Neuronal stem cell (in vitro differentiated cells): Measurements from ENCODE around the gene SLC12A2.

Experiments
- DNase-seq: peaks from one replicate; pipeline ENCODE4 v3.0.0-alpha.2; 2013; ENCODE audit warnings: low spot score
- H2AFZ ChIP-seq: one replicate; pipeline ENCODE4 v1.6.1; 2013; ENCODE audit warnings: mild to moderate bottlenecking, low read length, inconsistent platforms
- H2AK5ac ChIP-seq: 2 replicates; pipeline ENCODE4 v1.6.1; 2013; ENCODE audit warnings: low read depth, mild to moderate bottlenecking, inconsistent platforms, low read length, moderate library complexity, mixed read lengths
- H2BK120ac ChIP-seq: 2 replicates; pipeline ENCODE4 v1.6.1; 2013; ENCODE audit warnings: low read depth, mild to moderate bottlenecking, inconsistent platforms, low read length, moderate library complexity, mixed read lengths
- H2BK12ac ChIP-seq: one replicate; pipeline ENCODE4 v1.6.1; 2013; ENCODE audit warnings: low read length, inconsistent platforms
- H2BK15ac ChIP-seq: 2 replicates; pipeline ENCODE4 v1.6.1; 2013; ENCODE audit warnings: mild to moderate bottlenecking, low read length, inconsistent platforms, mixed read lengths
- H2BK5ac ChIP-seq: one replicate; pipeline ENCODE4 v1.6.1; 2013; ENCODE audit warnings: inconsistent platforms, mild to moderate bottlenecking, low read length, moderate library complexity
- H3K14ac ChIP-seq: one replicate; pipeline ENCODE4 v1.6.1; 2013; ENCODE audit warnings: low read length, inconsistent platforms
- H3K18ac ChIP-seq: 2 replicates; pipeline ENCODE4 v1.6.1; 2013; ENCODE audit warnings: low read length, inconsistent platforms
- H3K23ac ChIP-seq: 2 replicates; pipeline ENCODE4 v1.6.1; 2013; ENCODE audit warnings: low read depth, mild to moderate bottlenecking, mixed read lengths, low read length, inconsistent platforms; ENCODE audit not compliant: poor library complexity
- H3K27ac ChIP-seq: replicated peaks from 3 replicates; pipeline ENCODE4 v1.5.1; 2013; ENCODE audit warnings: low read length, inconsistent platforms
- H3K27me3 ChIP-seq, 3 experiments: 2 replicates each; pipeline ENCODE4 v1.6.1; 2013; ENCODE audit warnings: low read length in 3 of 3, mild to moderate bottlenecking in 2 of 3, inconsistent platforms in 1 of 3, low read depth in 1 of 3, mixed read lengths in 1 of 3, moderate library complexity in 1 of 3; ENCODE audit not compliant: control insufficient read depth in 3 of 3, insufficient read depth in 3 of 3
- H3K36me3 ChIP-seq, 2 donors: replicated peaks in 1 of 2; 2 replicates each; pipeline ENCODE4 v1.6.1; 2013; ENCODE audit warnings: low read length in 2 of 2; ENCODE audit not compliant: control insufficient read depth in 2 of 2, insufficient read depth in 2 of 2
- H3K4ac ChIP-seq: 2 replicates; pipeline ENCODE4 v1.6.1; 2013; ENCODE audit warnings: inconsistent platforms, mild to moderate bottlenecking, low read length, moderate library complexity
- H3K4me1 ChIP-seq, 2 donors: 1 replicate in 1 of 2; 2 replicates in 1 of 2; pipeline ENCODE4 v1.6.1; 2013; ENCODE audit warnings: low read length in 2 of 2, low read depth in 1 of 2; ENCODE audit not compliant: control insufficient read depth in 2 of 2, insufficient read depth in 1 of 2
- H3K4me2 ChIP-seq: one replicate; pipeline ENCODE4 v1.6.1; 2013; ENCODE audit warnings: mild to moderate bottlenecking, low read length, inconsistent platforms; ENCODE audit not compliant: insufficient read depth, poor library complexity, severe bottlenecking
- H3K4me3 ChIP-seq, 2 donors: 2 replicates each; pipeline ENCODE4 v1.5.1; 2013; ENCODE audit warnings: low read length in 2 of 2, mild to moderate bottlenecking in 2 of 2, inconsistent platforms in 1 of 2, moderate library complexity in 1 of 2
- H3K79me1 ChIP-seq: one replicate; pipeline ENCODE4 v1.6.1; 2013; ENCODE audit warnings: low read depth, mild to moderate bottlenecking, inconsistent platforms, low read length, moderate library complexity
- H3K9ac ChIP-seq: one replicate; pipeline ENCODE4 v1.6.1; 2013; ENCODE audit warnings: mild to moderate bottlenecking, low read depth, low read length, inconsistent platforms; ENCODE audit not compliant: poor library complexity
- H3K9me3 ChIP-seq, 2 donors: replicated peaks in 1 of 2; 2 replicates each; pipeline versions ENCODE3 to v1.6.1; 2013; ENCODE audit warnings: low read length in 2 of 2, mild to moderate bottlenecking in 2 of 2, inconsistent platforms in 1 of 2, low read depth in 1 of 2, mixed read lengths in 1 of 2, moderate library complexity in 1 of 2; ENCODE audit not compliant: control insufficient read depth in 2 of 2, insufficient read depth in 1 of 2
- H4K8ac ChIP-seq: one replicate; pipeline ENCODE4 v1.6.1; 2013; ENCODE audit warnings: low read depth, mild to moderate bottlenecking, inconsistent platforms, low read length, moderate library complexity
- H4K91ac ChIP-seq: one replicate; pipeline ENCODE4 v1.6.1; 2013; ENCODE audit warnings: low read length, low read depth, mild to moderate bottlenecking, inconsistent platforms; ENCODE audit not compliant: poor library complexity
- WGBS, 2 donors: extraction: QIAGEN DNeasy Blood & Tissue Kit; methylation state at CpG; one replicate each; pipeline ENCODE4 v1.1.7; 2013; ENCODE audit warnings: missing lambda C conversion rate in 2 of 2, mixed read lengths in 1 of 2; ENCODE audit not compliant: insufficient read length in 2 of 2, insufficient replicate concordance in 1 of 2; ENCODE audit errors: extremely low coverage in 2 of 2; 5-methylcytosine and 5-hydroxymethylcytosine counted together

Gene SLC12A2

GRCh38 chr5:128220841-128221240 is 137.3 kb downstream of the SLC12A2 start:
- peaks cover 0 to 4% (median 0%) of the 10 kb centered on the region in 3 experiments for H3K27me3 ChIP-seq
- H3K27ac ChIP-seq: no peak overlapping the region
- no peak overlapping the region for H3K9ac ChIP-seq
- H2AK5ac ChIP-seq: no peak overlapping the region
- H2BK120ac ChIP-seq: no peak overlapping the region
- H2AFZ ChIP-seq: no peak overlapping the region
- H3K4me3 ChIP-seq: no peak overlapping the region
- no peak overlapping the region for H3K14ac ChIP-seq
- H3K23ac ChIP-seq: no peak overlapping the region
- H4K8ac ChIP-seq: no peak overlapping the region
- no peak overlapping the region for H4K91ac ChIP-seq
- H2BK5ac ChIP-seq: no peak overlapping the region
- peaks cover 0 to 2% of the 10 kb centered on the region in 2 donors for H3K9me3 ChIP-seq
- no peak overlapping the region for H2BK15ac ChIP-seq
- no peaks in the 10 kb centered on the region for H3K4me1 ChIP-seq
- no peaks in the 10 kb centered on the region for H3K79me1 ChIP-seq
- DNase-seq: no peak
- no peaks in the 10 kb centered on the region for H3K36me3 ChIP-seq
- no peak overlapping the region for H3K4me2 ChIP-seq
- no peak overlapping the region for H2BK12ac ChIP-seq
- no CpG with 5 or more reads among the region's 2 CpGs for whole genome bisulfite sequencing, 2 donors
- no peak overlapping the region for H3K4ac ChIP-seq
- no peak overlapping the region for H3K18ac ChIP-seq

GRCh38 chr5:128224336-128224735 is 140.8 kb downstream of the SLC12A2 start:
- no peak overlapping the region for H2AK5ac ChIP-seq
- no peak for DNase-seq
- peaks cover 0 to 2% of the 10 kb centered on the region in 2 donors for H3K4me1 ChIP-seq
- no peaks in the 10 kb centered on the region for H3K9me3 ChIP-seq
- no peaks in the 10 kb centered on the region for H3K79me1 ChIP-seq
- H3K4me3 ChIP-seq: no peak overlapping the region
- no peak overlapping the region for H2BK120ac ChIP-seq
- H2BK5ac ChIP-seq: no peak overlapping the region
- H2AFZ ChIP-seq: no peak overlapping the region
- no peaks in the 10 kb centered on the region for H3K27me3 ChIP-seq
- no peak overlapping the region for H3K18ac ChIP-seq
- no peak overlapping the region for H4K8ac ChIP-seq
- H3K4me2 ChIP-seq: no peak overlapping the region
- no peak overlapping the region for H3K23ac ChIP-seq
- H2BK15ac ChIP-seq: no peak overlapping the region
- H3K36me3 ChIP-seq: no peaks in the 10 kb centered on the region
- H3K4ac ChIP-seq: no peak overlapping the region
- no peak overlapping the region for H2BK12ac ChIP-seq
- H4K91ac ChIP-seq: no peak overlapping the region
- H3K27ac ChIP-seq: no peak overlapping the region
- H3K9ac ChIP-seq: no peak overlapping the region
- WGBS, 2 donors: no CpG with 5 or more reads among the region's 1 CpG
- no peak overlapping the region for H3K14ac ChIP-seq

- Histone ChIP-seq H3K9me3 (no peaks in the 10 kb centered on the region), H3K4ac (no peak overlapping the region), H3K18ac (no peak overlapping the region), H3K9ac (no peak overlapping the region), H3K4me2 (no peak overlapping the region), H4K91ac (no peak overlapping the region), H2AFZ (no peak overlapping the region), H3K27me3 (no peaks in the 10 kb centered on the region), H3K79me1 (no peaks in the 10 kb centered on the region), H3K4me1 (peaks cover 0 to 2% of the 10 kb centered on the region in 2 donors), H3K36me3 (no peaks in the 10 kb centered on the region), H3K14ac (no peak overlapping the region), H4K8ac (no peak overlapping the region), H3K27ac (no peak overlapping the region), H2BK5ac (no peak overlapping the region), H2BK12ac (no peak overlapping the region), H2AK5ac (no peak overlapping the region), H3K23ac (no peak overlapping the region), H2BK15ac (no peak overlapping the region), H3K4me3 (no peak overlapping the region), H2BK120ac (no peak overlapping the region)
- WGBS, 2 donors: no CpG with 5 or more reads among the region's 2 CpGs
- no peak for DNase-seq
These were observed 141.9 kb downstream of the SLC12A2 start for GRCh38 chr5:128225245-128226030.

- no peak overlapping the region for H2AK5ac ChIP-seq
- no peak overlapping the region for H3K18ac ChIP-seq
- peaks cover 0 to 2% of the 10 kb centered on the region in 2 donors for H3K4me1 ChIP-seq
- H2AFZ ChIP-seq: no peak overlapping the region
- H3K79me1 ChIP-seq: no peaks in the 10 kb centered on the region
- H2BK120ac ChIP-seq: no peak overlapping the region
- no peak overlapping the region for H2BK15ac ChIP-seq
- no peak overlapping the region for H3K23ac ChIP-seq
- no peak overlapping the region for H3K14ac ChIP-seq
- H3K4me2 ChIP-seq: no peak overlapping the region
- H4K91ac ChIP-seq: no peak overlapping the region
- H4K8ac ChIP-seq: no peak overlapping the region
- no peak overlapping the region for H3K4ac ChIP-seq
- H2BK12ac ChIP-seq: no peak overlapping the region
- no peak overlapping the region for H3K4me3 ChIP-seq
- H3K27ac ChIP-seq: no peak overlapping the region
- no peaks in the 10 kb centered on the region for H3K9me3 ChIP-seq
- no peak for DNase-seq
- no peaks in the 10 kb centered on the region for H3K36me3 ChIP-seq
- no peaks in the 10 kb centered on the region for H3K27me3 ChIP-seq
- no peak overlapping the region for H3K9ac ChIP-seq
- WGBS, 2 donors: no CpG with 5 or more reads among the region's 3 CpGs
- H2BK5ac ChIP-seq: no peak overlapping the region
These were observed 144.4 kb downstream of the SLC12A2 start for GRCh38 chr5:128228008-128228407.
